ENCODE measurements around the gene CHD6.

Gene CHD6

DNA sequence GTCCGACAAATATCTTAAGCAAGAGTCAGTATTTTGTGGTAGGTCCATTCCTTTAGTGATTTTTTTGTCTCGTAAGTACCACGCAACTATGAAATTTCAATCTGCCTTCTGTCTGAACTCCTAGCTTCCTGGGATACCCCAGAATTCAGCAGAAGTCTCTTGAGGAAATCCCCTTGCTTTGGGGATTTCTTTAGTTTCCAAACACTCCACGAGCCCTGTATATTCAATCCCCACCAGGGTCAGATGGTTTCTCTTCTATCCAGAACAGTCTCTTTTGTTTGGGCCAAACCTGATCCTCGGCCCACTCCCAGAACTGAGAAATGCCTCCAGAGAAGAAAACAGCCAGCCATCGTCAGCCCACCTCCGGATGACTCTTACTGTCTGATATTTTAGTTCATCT lies 113.0 kb downstream of the CHD6 start:
- DNase-seq (ENCODE audit: low spot score), result no peak

DNA sequence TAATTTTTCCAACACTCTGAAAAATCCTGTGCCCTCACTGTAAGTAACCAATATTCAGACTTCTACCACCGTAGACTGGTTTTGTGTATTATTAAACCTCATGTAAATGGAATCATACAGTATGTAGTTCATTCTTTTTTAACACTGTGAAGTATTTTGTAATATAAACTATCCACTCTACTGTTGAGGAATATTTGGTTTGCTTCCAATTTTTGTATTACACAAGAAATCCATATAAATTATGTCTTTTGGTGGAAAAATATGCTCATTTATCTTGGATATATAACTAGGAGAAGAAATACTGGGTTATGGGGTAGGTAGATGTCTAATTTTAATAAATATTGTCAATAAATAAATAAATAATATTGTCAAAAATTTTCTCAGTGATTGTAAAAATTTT lies 116.8 kb downstream of the CHD6 start:
- no peak for DNase-seq (ENCODE audit: low spot score)

GRCh38 chr20:41499961-41500725 lies 118.0 kb downstream of the CHD6 start:
- DNase-seq (ENCODE audit: low spot score), result no peak

DNA sequence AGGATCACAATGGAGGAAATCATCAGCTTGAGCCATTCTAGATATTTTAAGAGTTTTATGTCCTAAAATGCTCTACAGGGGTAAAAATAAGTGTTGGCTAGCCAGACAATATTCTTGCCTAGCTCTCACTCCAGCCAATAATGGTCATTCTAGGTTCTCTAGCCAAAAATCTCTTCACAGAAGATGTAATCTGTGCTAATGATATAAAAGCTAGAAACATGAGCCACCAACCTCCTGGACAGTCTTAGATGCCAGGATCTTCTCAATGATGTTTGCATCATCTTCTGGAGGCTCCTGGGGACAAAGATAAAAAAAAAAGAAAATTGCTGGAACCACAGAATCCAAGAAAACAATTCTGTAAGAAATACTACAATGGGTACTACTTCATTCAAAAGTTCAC lies 119.1 kb downstream of the CHD6 start:
- DNase-seq (ENCODE audit: low spot score), result no peak

- DNase-seq (ENCODE audit: low spot score), result no peak
Observed at GRCh38 chr20:41497186-41497895, 120.8 kb downstream of the CHD6 start.

GRCh38 chr20:41494451-41494850 lies 123.7 kb downstream of the CHD6 start:
- DNase-seq (ENCODE audit: low spot score), result no peak

GRCh38 chr20:41483553-41483930 lies 134.6 kb downstream of the CHD6 start:
- DNase-seq (ENCODE audit: low spot score), result peak; percentile 8

GRCh38 chr20:41482647-41483552 lies 135.3 kb downstream of the CHD6 start:
- peak; percentile 52 for DNase-seq (ENCODE audit: low spot score)

GRCh38 chr20:41480054-41480770 lies 138.0 kb downstream of the CHD6 start:
- no peak for DNase-seq (ENCODE audit: low spot score)

- DNase-seq (ENCODE audit: low spot score), result no peak
Observed at GRCh38 chr20:41479113-41479512, 139.1 kb downstream of the CHD6 start.

GRCh38 chr20:41478026-41478425 lies 140.2 kb downstream of the CHD6 start:
- DNase-seq (ENCODE audit: low spot score), result no peak

- DNase-seq (ENCODE audit: low spot score), result no peak
Observed at GRCh38 chr20:41476446-41476845, 141.7 kb downstream of the CHD6 start.

- DNase-seq (ENCODE audit: low spot score), result peak; percentile 14
Observed at GRCh38 chr20:41476013-41476441, 142.2 kb downstream of the CHD6 start.

GRCh38 chr20:41475503-41475902 lies 142.7 kb downstream of the CHD6 start:
- DNase-seq (ENCODE audit: low spot score), result no peak

DNA sequence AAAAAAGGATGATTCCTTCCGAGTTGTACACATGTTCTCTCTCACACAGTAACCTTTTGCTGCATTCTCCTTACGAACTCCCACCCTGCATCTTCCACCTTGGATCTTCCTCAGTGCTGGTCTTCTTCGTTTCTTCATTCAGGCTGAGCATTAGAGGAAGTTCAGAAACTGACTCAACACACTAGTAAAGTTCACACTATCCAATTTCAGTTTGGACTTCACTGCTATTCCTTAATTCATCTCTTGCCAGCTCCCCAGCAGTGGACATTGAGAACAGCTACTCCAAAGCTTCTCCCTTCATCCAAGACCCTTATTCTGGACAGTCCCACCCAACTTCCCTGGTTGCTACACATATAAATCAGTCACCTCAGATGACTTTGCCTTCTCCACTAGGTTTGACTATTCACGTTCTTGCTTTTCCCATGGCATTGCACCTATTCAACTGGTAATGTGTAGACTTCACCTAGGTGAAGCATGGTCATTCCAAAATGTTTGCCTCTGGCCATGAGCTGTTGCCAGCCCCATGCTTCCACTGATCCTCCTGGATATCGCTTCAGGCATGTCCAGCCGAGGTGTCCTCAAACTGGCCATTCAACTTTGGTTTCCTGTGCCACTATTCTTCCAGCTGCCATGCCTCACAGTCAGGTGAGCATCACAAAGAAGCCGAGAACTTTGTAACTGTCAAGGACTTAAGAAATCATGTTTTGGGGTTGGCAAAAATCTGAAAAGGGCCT lies 147.6 kb downstream of the CHD6 start:
- no peak for DNase-seq (ENCODE audit: low spot score)

- no peak for DNase-seq (ENCODE audit: low spot score)
Observed at GRCh38 chr20:41469868-41470267, 148.3 kb downstream of the CHD6 start.

- no peak for DNase-seq (ENCODE audit: low spot score)
Observed at GRCh38 chr20:41468994-41469600, 149.1 kb downstream of the CHD6 start.

DNA sequence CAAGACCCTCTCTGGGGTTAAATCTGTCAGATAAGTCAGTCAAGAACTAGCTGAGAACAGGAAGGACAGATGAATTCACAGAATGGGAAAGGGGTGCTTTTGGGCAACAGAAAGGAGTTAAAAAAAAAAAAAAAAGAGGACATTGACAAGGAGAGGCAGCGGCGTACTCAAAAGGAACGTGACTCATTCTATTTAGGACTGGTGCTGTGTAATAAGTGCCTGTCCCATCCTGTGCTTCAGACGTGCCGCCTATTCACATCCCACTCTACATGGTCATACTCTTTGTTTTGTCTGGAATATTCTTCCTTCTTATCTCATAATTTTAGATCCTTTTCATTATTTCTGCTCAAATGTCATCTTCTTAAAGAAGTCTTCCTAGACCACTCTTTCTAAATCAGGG lies 150.5 kb downstream of the CHD6 start:
- DNase-seq (ENCODE audit: low spot score), result no peak

- DNase-seq (ENCODE audit: low spot score), result no peak
Observed at GRCh38 chr20:41467220-41467619, 151.0 kb downstream of the CHD6 start.

GRCh38 chr20:41463567-41463966 lies 154.6 kb downstream of the CHD6 start:
- DNase-seq (ENCODE audit: low spot score), result no peak

All from hepatic stellate cell (primary cell).